ENCODE results near the gene CLIC5.

The CLIC5 gene

GRCh38 chr6:45922728-45923351, 92.8 kb downstream of the CLIC5 start:
- peak; percentile 79 for DNase-seq

GRCh38 chr6:45921691-45922281, 93.9 kb downstream of the CLIC5 start:
- DNase-seq: no peak

- DNase-seq: peak; percentile 41
Observed at GRCh38 chr6:45920819-45921511, 94.7 kb downstream of the CLIC5 start.

GRCh38 chr6:45917439-45917838, 98.2 kb downstream of the CLIC5 start:
- no peak for DNase-seq

GRCh38 chr6:45916692-45917091, 99.0 kb downstream of the CLIC5 start:
- DNase-seq: no peak

- no peak for DNase-seq
Observed at GRCh38 chr6:45915780-45916468, 99.7 kb downstream of the CLIC5 start.

GRCh38 chr6:45911691-45912090, 104.0 kb downstream of the CLIC5 start:
- no peak for DNase-seq

GRCh38 chr6:45903959-45904358, 111.7 kb downstream of the CLIC5 start:
- no peak for DNase-seq

- no peak for DNase-seq
Observed at GRCh38 chr6:45902984-45903383, 112.7 kb downstream of the CLIC5 start.

- no peak for DNase-seq
Observed at GRCh38 chr6:45901767-45902650, 113.7 kb downstream of the CLIC5 start.

- no peak for DNase-seq
Observed at GRCh38 chr6:45900808-45901752, 114.6 kb downstream of the CLIC5 start.

- DNase-seq: no peak
Observed at GRCh38 chr6:45899683-45899946, 116.0 kb downstream of the CLIC5 start.

GRCh38 chr6:45898941-45899682, 116.5 kb downstream of the CLIC5 start:
- DNase-seq: no peak

GRCh38 chr6:45896783-45897441, 118.7 kb downstream of the CLIC5 start:
- DNase-seq: no peak

- no peak for DNase-seq
Observed at GRCh38 chr6:45895569-45895968, 120.1 kb downstream of the CLIC5 start.

- DNase-seq: no peak
Observed at GRCh38 chr6:45892696-45893245, 122.9 kb downstream of the CLIC5 start.

- no peak for DNase-seq
Observed at GRCh38 chr6:45892196-45892595, 123.5 kb downstream of the CLIC5 start.

- DNase-seq: no peak
Observed at GRCh38 chr6:45886776-45887175, 128.9 kb downstream of the CLIC5 start.

- DNase-seq: no peak
Observed at GRCh38 chr6:45884336-45884735, 131.3 kb downstream of the CLIC5 start.

GRCh38 chr6:45882671-45883070, 133.0 kb downstream of the CLIC5 start:
- DNase-seq: no peak

All from stimulated activated CD8-positive, alpha-beta memory T cell treated with anti-CD3 and anti-CD28 coated beads, Interleukin-4, amount 100 ng/mL, for 48 hours (primary cell).